ENCODE measurements around the gene C8G. TPM values are rescaled to one million over a fixed set of nuclear protein-coding genes. Genes with fewer than 3 reads are reported as not detected.

The C8G gene
- total RNA-seq (2022; extraction: Qiagen RNA extraction) = 0.87 to 1.4 TPM (median 1.3 TPM) in 5 replicates

GRCh38 chr9:136944519-136945332 is at the start of gene C8G, which contains the start of gene FBXW5:
Gene C8G (plus strand): TSS chr9:136945243. CDS start chr9:136945321, 78 bp downstream.
Gene FBXW5 (minus strand): TSS chr9:136944738. CDS start chr9:136944083, 655 bp downstream.

DNA sequence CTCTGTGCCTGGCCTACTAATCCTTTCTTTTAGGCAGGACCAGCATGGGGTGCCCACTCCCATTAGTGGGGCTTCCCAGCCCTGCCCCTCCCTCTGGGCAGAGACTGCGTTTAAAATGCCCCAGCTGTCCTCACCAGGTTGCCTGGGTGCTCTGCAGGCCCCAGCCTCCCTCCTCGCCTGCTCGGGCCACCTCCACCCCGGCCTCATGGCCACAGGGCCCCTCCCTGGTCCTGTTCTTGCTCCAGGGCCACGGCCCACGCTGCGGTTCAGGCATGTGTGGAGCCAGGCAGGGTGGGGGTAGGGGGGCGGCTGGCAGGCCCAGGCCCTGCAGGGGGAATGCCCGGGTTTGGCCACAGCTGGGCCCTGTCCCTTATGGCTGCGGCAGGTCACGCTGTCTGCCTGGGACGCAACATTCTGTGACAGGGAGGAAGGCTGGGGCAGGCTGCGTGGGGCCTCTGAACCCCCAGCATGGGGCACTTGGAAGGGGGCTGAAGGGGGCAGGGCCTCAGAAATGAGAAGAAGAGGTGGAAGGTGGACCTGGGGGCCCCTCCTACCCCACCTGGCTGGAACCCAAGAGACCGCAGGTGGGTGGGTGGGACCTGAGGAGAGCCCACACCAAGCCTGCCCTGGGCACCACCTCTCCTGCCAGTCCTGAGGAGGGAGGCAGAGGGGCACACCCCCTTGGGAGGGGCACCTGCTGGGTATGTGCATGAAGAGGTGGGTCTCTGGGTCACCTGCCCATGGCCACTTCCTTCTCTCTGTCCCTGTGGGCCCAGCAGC is 6.7 kb downstream of the C8G start, which contains the start of gene LCN12:
Gene LCN12 (plus strand): TSS at position 733 of the 780 bp plus-strand sequence. CDS start 55 bp downstream, outside the sequence.

GRCh38 chr9:136977223-136977622 is 32.2 kb downstream of the C8G start, which contains the start of gene PTGDS:
Gene PTGDS (plus strand): TSS chr9:136977504. CDS start chr9:136977579, 75 bp downstream.

GRCh38 chr9:136982232-136983051 is 37.4 kb downstream of the C8G start, which contains the start of gene LCNL1:
Gene LCNL1 (plus strand): TSS chr9:136982993. CDS start chr9:136983587, 594 bp downstream.

DNA sequence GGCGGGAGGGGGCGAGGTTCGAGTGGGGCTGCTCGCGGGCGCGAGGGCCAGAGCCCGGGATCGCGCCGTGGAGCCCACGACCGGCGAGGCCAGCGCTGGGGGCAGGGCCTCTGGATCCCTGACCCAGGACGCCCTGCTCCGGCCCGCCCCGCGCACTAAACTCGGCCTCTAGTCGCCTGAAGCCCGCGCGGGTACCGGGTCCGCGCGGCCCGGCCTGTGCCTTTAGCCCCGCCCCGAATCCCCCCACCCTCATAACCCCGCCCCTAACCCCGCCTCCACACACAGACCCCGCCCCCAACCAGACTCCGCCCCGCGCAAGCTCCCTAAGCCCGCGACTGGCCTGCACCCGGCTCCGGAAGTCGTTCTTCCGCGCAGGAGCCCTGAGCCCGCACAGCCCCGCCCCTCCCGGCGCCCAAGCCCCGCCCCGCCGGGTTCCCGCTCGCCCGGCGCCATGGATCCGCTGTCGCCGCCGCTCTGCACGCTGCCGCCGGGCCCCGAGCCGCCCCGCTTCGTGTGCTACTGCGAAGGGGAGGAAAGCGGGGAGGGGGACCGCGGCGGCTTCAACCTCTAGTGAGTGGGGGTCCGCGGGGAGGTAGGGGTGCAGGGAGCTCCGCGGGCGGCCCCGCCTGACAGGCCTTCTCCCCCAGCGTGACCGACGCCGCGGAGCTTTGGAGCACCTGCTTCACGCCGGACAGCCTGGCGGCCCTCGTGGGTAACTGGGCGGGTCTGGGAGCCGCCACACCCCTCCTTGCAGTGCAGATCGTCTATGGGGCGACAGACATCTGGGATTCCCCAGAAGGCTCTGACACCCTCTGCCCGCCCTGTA is 47.2 kb downstream of the C8G start, which contains the start of gene PAXX:
Gene PAXX (plus strand): TSS at position 430 of the 826 bp plus-strand sequence. CDS start 22 bp downstream, at position 452.

Other genes with a start within 250 kb of the C8G start
- 6.1 to 9.8 TPM (median 9.3 TPM) in 5 replicates for gene DIPK1B, start 232.7 kb upstream of the C8G start, total RNA-seq (2022; extraction: Qiagen RNA extraction)
- 0.03 to 0.14 TPM in 2 of 5 replicates, not detected in the others for gene LCN10, start 202.3 kb upstream of the C8G start, total RNA-seq (2022; extraction: Qiagen RNA extraction)
- gene LCN6, start 196.7 kb upstream of the C8G start, total RNA-seq (2022; extraction: Qiagen RNA extraction) = not detected in 5 replicates
- gene LCN8, start 187.0 kb upstream of the C8G start, total RNA-seq (2022; extraction: Qiagen RNA extraction) = not detected in 5 replicates
- gene LCN15, start 180.7 kb upstream of the C8G start, total RNA-seq (2022; extraction: Qiagen RNA extraction) = 0.05 to 0.09 TPM (median 0.09 TPM) in 3 of 5 replicates, not detected in the others
- gene TMEM141, start 153.9 kb upstream of the C8G start, total RNA-seq (2022; extraction: Qiagen RNA extraction) = 64.4 to 82.3 TPM (median 79.7 TPM) in 5 replicates
- 0.19 to 0.38 TPM (median 0.28 TPM) in 5 replicates for gene CCDC183, start 148.9 kb upstream of the C8G start, total RNA-seq (2022; extraction: Qiagen RNA extraction)
- 63.0 to 83.9 TPM (median 80.3 TPM) in 5 replicates for gene RABL6, start 137.3 kb upstream of the C8G start, total RNA-seq (2022; extraction: Qiagen RNA extraction)
- gene AJM1, start 102.8 kb upstream of the C8G start, total RNA-seq (2022; extraction: Qiagen RNA extraction) = 3.7 to 4.5 TPM (median 4.1 TPM) in 5 replicates
- 250 to 343 TPM (median 299 TPM) in 5 replicates for gene PHPT1, start 95.8 kb upstream of the C8G start, total RNA-seq (2022; extraction: Qiagen RNA extraction)
- 1.5 to 4.6 TPM (median 3.8 TPM) in 5 replicates for gene MAMDC4, start 92.9 kb upstream of the C8G start, total RNA-seq (2022; extraction: Qiagen RNA extraction)
- gene EDF1, start 78.9 kb upstream of the C8G start, total RNA-seq (2022; extraction: Qiagen RNA extraction) = 415 to 505 TPM (median 466 TPM) in 5 replicates
- 37.2 to 59.4 TPM (median 50.2 TPM) in 5 replicates for gene TRAF2, start 58.7 kb upstream of the C8G start, total RNA-seq (2022; extraction: Qiagen RNA extraction)
- gene FBXW5, start 505 bp upstream of the C8G start, total RNA-seq (2022; extraction: Qiagen RNA extraction) = 65.5 to 105 TPM (median 98.0 TPM) in 5 replicates
- 0.58 to 2.4 TPM (median 1.5 TPM) in 5 replicates for gene LCN12, start 7.0 kb downstream of the C8G start, total RNA-seq (2022; extraction: Qiagen RNA extraction)
- 0.47 to 1.4 TPM (median 0.62 TPM) in 5 replicates for gene PTGDS, start 32.3 kb downstream of the C8G start, total RNA-seq (2022; extraction: Qiagen RNA extraction)
- 0.07 to 0.24 TPM (median 0.18 TPM) in 5 replicates for gene LCNL1, start 37.8 kb downstream of the C8G start, total RNA-seq (2022; extraction: Qiagen RNA extraction)
- 42.6 to 85.1 TPM (median 74.1 TPM) in 5 replicates for gene PAXX, start 47.2 kb downstream of the C8G start, total RNA-seq (2022; extraction: Qiagen RNA extraction)
- 3.2 to 7.2 TPM (median 5.6 TPM) in 5 replicates for gene CLIC3, start 51.3 kb downstream of the C8G start, total RNA-seq (2022; extraction: Qiagen RNA extraction)
- 19.1 to 28.9 TPM (median 24.6 TPM) in 5 replicates for gene ABCA2, start 83.0 kb downstream of the C8G start, total RNA-seq (2022; extraction: Qiagen RNA extraction)
- 0.06 to 0.07 TPM (median 0.06 TPM) in 4 of 5 replicates, not detected in the other for gene FUT7, start 86.8 kb downstream of the C8G start, total RNA-seq (2022; extraction: Qiagen RNA extraction)
- 37.5 to 92.6 TPM (median 80.3 TPM) in 5 replicates for gene NPDC1, start 100.9 kb downstream of the C8G start, total RNA-seq (2022; extraction: Qiagen RNA extraction)
- 2.9 to 6.2 TPM (median 5.7 TPM) in 5 replicates for gene ENTPD2, start 108.8 kb downstream of the C8G start, total RNA-seq (2022; extraction: Qiagen RNA extraction)
- 14.8 to 26.1 TPM (median 23.7 TPM) in 5 replicates for gene SAPCD2, start 125.3 kb downstream of the C8G start, total RNA-seq (2022; extraction: Qiagen RNA extraction)
- 8.9 to 14.8 TPM (median 10.9 TPM) in 5 replicates for gene UAP1L1, start 132.3 kb downstream of the C8G start, total RNA-seq (2022; extraction: Qiagen RNA extraction)
- gene MAN1B1, start 141.7 kb downstream of the C8G start, total RNA-seq (2022; extraction: Qiagen RNA extraction) = 44.5 to 54.0 TPM (median 52.2 TPM) in 5 replicates
- 66.9 to 123 TPM (median 112 TPM) in 5 replicates for gene DPP7, start 169.5 kb downstream of the C8G start, total RNA-seq (2022; extraction: Qiagen RNA extraction)
- gene GRIN1, start 193.9 kb downstream of the C8G start, total RNA-seq (2022; extraction: Qiagen RNA extraction) = 0.11 to 0.91 TPM (median 0.63 TPM) in 5 replicates
- 0.39 to 1.9 TPM (median 1.2 TPM) in 5 replicates for gene LRRC26, start 224.8 kb downstream of the C8G start, total RNA-seq (2022; extraction: Qiagen RNA extraction)
- gene TMEM210, start 226.8 kb downstream of the C8G start, total RNA-seq (2022; extraction: Qiagen RNA extraction) = not detected in 5 replicates
- 21.8 to 36.5 TPM (median 33.4 TPM) in 5 replicates for gene ANAPC2, start 243.3 kb downstream of the C8G start, total RNA-seq (2022; extraction: Qiagen RNA extraction)
- gene SSNA1, start 243.4 kb downstream of the C8G start, total RNA-seq (2022; extraction: Qiagen RNA extraction) = 98.0 to 157 TPM (median 144 TPM) in 5 replicates